GM12878 (cell line): ENCODE measurements around the gene KCNK7. TPM values are rescaled to one million over a fixed set of nuclear protein-coding genes. Genes with fewer than 3 reads are reported as not detected.

Experiments
- ATAC-seq: fragments of 200-7000 bp; cut with Tn5 transposase; 3 replicates; pipeline ENCODE4 v1.9.1; 2020; ENCODE audit warnings: mild to moderate bottlenecking, moderate library complexity
- BruUV-seq: library from RNA; stranded (reverse); fragments of 400-500 nt; replicated peaks from 2 replicates; lab custom pipeline; 2021; lab: Mats Ljungman, UMichigan
- CTCF ChIA-PET: fragments of 300-600 bp; sonication (Branson Sonifier 250); formaldehyde crosslinking; extraction: SDS; loops from one replicate; lab custom pipeline; 2021; ENCODE audit warnings: inconsistent platforms; lab: Yijun Ruan, JAX
- POLR2A ChIA-PET: fragments of 350-600 bp; formaldehyde crosslinking; extraction: SDS; loops from one replicate; lab custom pipeline; 2021; ENCODE audit warnings: inconsistent platforms; lab: Charles Lee
- RAD21 ChIA-PET: fragments of 300-600 bp; sonication (Branson Sonifier 250); formaldehyde crosslinking; loops from one replicate; lab custom pipeline; 2023; ENCODE audit warnings: antibody characterized with exemption; ENCODE audit not compliant: unreplicated experiment; lab: Charles Lee
- SMC1A ChIA-PET: fragments of 300-600 bp; sonication (Branson Sonifier 250); formaldehyde crosslinking; loops from one replicate; lab custom pipeline; 2023; ENCODE audit not compliant: unreplicated experiment, uncharacterized antibody; lab: Charles Lee
- DNase-seq: peaks from one replicate; pipeline ENCODE4 v3.0.0-alpha.2; 2011; ENCODE audit warnings: low read depth, low spot score
- FAIRE-seq: peaks from 3 replicates; lab custom pipeline; 2011; peaks lifted over from hg19 to GRCh38; lab: Jason Lieb, UNC
- H2AFZ ChIP-seq: 2 replicates; pipeline ENCODE4 v1.6.0; 2011; ENCODE audit warnings: low read depth, low read length, control low read depth; ENCODE audit not compliant: control insufficient read depth
- H3K27ac ChIP-seq: 2 replicates; pipeline ENCODE4 v1.5.1; 2011; ENCODE audit warnings: control low read depth; ENCODE audit not compliant: control insufficient read depth, insufficient read depth
- H3K27me3 ChIP-seq, 2 experiments: replicated peaks in 1 of 2; 2 replicates each; pipeline versions ENCODE4 v1.6.0 to v1.6.1; 2011; ENCODE audit warnings: low read length in 1 of 2; ENCODE audit not compliant: control insufficient read depth in 2 of 2, insufficient read depth in 2 of 2
- H3K36me3 ChIP-seq, 2 experiments: 2 replicates each; pipeline ENCODE4 v1.5.1; 2011; ENCODE audit warnings: low read length in 1 of 2; ENCODE audit not compliant: control insufficient read depth in 2 of 2, insufficient read depth in 2 of 2
- H3K4me1 ChIP-seq: 2 replicates; pipeline ENCODE4 v1.6.1; 2011; ENCODE audit warnings: mild to moderate bottlenecking, low read length, moderate library complexity, mixed read lengths; ENCODE audit not compliant: control insufficient read depth, insufficient read depth
- H3K4me2 ChIP-seq: 2 replicates; pipeline ENCODE4 v1.6.0; 2011; ENCODE audit warnings: control low read depth; ENCODE audit not compliant: control insufficient read depth, insufficient read depth
- H3K4me3 ChIP-seq: fragments of 200-600 bp; sonication (generic); 2 replicates; pipeline ENCODE4 v1.5.1; 2016
- H3K79me2 ChIP-seq: 2 replicates; pipeline ENCODE4 v1.6.0; 2011; ENCODE audit warnings: low read length; ENCODE audit not compliant: control insufficient read depth, insufficient read depth
- H3K9ac ChIP-seq: 2 replicates; pipeline ENCODE4 v1.8.0; 2011; ENCODE audit warnings: low read length, control low read depth, mixed read lengths; ENCODE audit not compliant: control insufficient read depth, insufficient read depth
- H3K9me3 ChIP-seq: replicated peaks from 3 replicates; pipeline ENCODE4 v1.5.1; 2011; ENCODE audit warnings: mild to moderate bottlenecking, low read length; ENCODE audit not compliant: control insufficient read depth, insufficient read depth
- H4K20me1 ChIP-seq: 2 replicates; pipeline ENCODE4 v1.6.0; 2011; ENCODE audit not compliant: control insufficient read depth, insufficient read depth
- BMI1 ChIP-seq: fragments of 450-650 bp; IDR thresholded peaks from 2 replicates; pipeline ENCODE4 v1.6.1; 2016; ENCODE audit warnings: mild to moderate bottlenecking, moderate library complexity, borderline replicate concordance
- DPF2 ChIP-seq: fragments of 450-650 bp; IDR thresholded peaks from 2 replicates; pipeline ENCODE4 v1.6.1; 2017; ENCODE audit warnings: mild to moderate bottlenecking
- EP300 ChIP-seq, 2 experiments: fragments of 150-350 bp in 1 of 2; IDR thresholded peaks; 2 replicates each; pipeline ENCODE4 v1.6.1; 2011 to 2012; ENCODE audit warnings: low read depth in 2 of 2, low read length in 2 of 2, borderline replicate concordance in 1 of 2, improper control_type of control experiment in 1 of 2, inconsistent platforms in 1 of 2; ENCODE audit not compliant: control insufficient read depth in 1 of 2
- HDAC2 ChIP-seq: fragments of 200-600 bp; sonication (generic); IDR thresholded peaks from 2 replicates; pipeline ENCODE4 v1.6.1; 2017
- IKZF1 ChIP-seq: fragments of 450-650 bp; conservative IDR thresholded peaks from 2 replicates; pipeline ENCODE4 v1.6.1; 2017; ENCODE audit warnings: antibody characterized with exemption, mild to moderate bottlenecking
- IRF3 ChIP-seq: fragments of 450-650 bp; IDR thresholded peaks from 2 replicates; pipeline ENCODE4 v1.6.1; 2014; ENCODE audit warnings: mild to moderate bottlenecking
- MTA2 ChIP-seq: fragments of 450-650 bp; IDR thresholded peaks from 2 replicates; pipeline ENCODE4 v1.6.1; 2016; ENCODE audit warnings: low read depth, mild to moderate bottlenecking, moderate library complexity
- NFIC ChIP-seq: IDR thresholded peaks from 2 replicates; pipeline ENCODE4 v1.6.1; 2012; ENCODE audit warnings: low read depth, mild to moderate bottlenecking, inconsistent platforms, low read length, moderate library complexity
- NFXL1 ChIP-seq: fragments of 450-650 bp; IDR thresholded peaks from 2 replicates; pipeline ENCODE4 v1.6.1; 2017; ENCODE audit warnings: antibody characterized with exemption, mild to moderate bottlenecking, borderline replicate concordance
- NR2F1 ChIP-seq: fragments of 450-650 bp; conservative IDR thresholded peaks from 2 replicates; pipeline ENCODE4 v1.6.1; 2017; ENCODE audit warnings: mild to moderate bottlenecking
- PML ChIP-seq: IDR thresholded peaks from 2 replicates; pipeline ENCODE4 v1.6.1; 2012; ENCODE audit warnings: low read length, inconsistent platforms
- SMARCA5 ChIP-seq: fragments of 450-650 bp; IDR thresholded peaks from 2 replicates; pipeline ENCODE4 v1.6.1; 2017; ENCODE audit warnings: mild to moderate bottlenecking
- SREBF1 ChIP-seq: IDR thresholded peaks from 2 replicates; pipeline ENCODE4 v1.6.1; 2012; ENCODE audit warnings: mild to moderate bottlenecking, low read length
- ZBTB40 ChIP-seq: fragments of 450-650 bp; IDR thresholded peaks from 2 replicates; pipeline ENCODE4 v1.6.1; 2016; ENCODE audit warnings: mild to moderate bottlenecking, moderate library complexity, borderline replicate concordance
- ZNF384 ChIP-seq: IDR thresholded peaks from 2 replicates; pipeline ENCODE4 v1.6.1; 2012; ENCODE audit warnings: low read depth, mild to moderate bottlenecking, low read length, improper control_type of control experiment, borderline replicate concordance
- ZSCAN29 ChIP-seq: fragments of 450-650 bp; IDR thresholded peaks from 2 replicates; pipeline ENCODE4 v1.6.1; 2017; ENCODE audit warnings: mild to moderate bottlenecking, moderate library complexity
- WGBS: methylation state at CpG from one replicate; pipeline ENCODE4 v1.1.6; 2016; ENCODE audit warnings: low lambda C conversion rate; ENCODE audit not compliant: insufficient replicate concordance, insufficient coverage; ENCODE audit errors: missing lambda C conversion rate; 5-methylcytosine and 5-hydroxymethylcytosine counted together
- in situ Hi-C: fragments of 300-500 bp; cut with MboI; formaldehyde crosslinking; loops from 9 replicates; pipeline ENCODE4 v1.14.3; 2018; ENCODE audit warnings: mixed read lengths
- intact Hi-C: fragments of 100-400 bp; cut with micrococcal nuclease; formaldehyde crosslinking; loops from one replicate; pipeline ENCODE4 v1.14.2; 2022; ENCODE audit not compliant: unreplicated experiment
- polyA plus RNA-seq, 11 experiments: library from polyadenylated mRNA; depleted of rRNA in 4 of 11; unstranded in 6 of 11; stranded (reverse) in 5 of 11; fragments of >200 nt; fragmentation: Nextera tagmentation in 4 of 11; fragmentation: Illumina TruSeq in 1 of 11; extraction: Ambion mirVana in 4 of 11; extraction: Trizol in 1 of 11; gene quantifications; 1 replicate in 1 of 11; 2 replicates in 10 of 11; pipeline versions ENCODE4 v1.2.1 to v1.2.3, GENCODE V29; 2011 to 2016; ENCODE audit warnings: inconsistent platforms in 2 of 11, missing spikeins in 2 of 11, low read depth in 1 of 11
- total RNA-seq, 4 experiments: library from RNA; depleted of rRNA in 3 of 4; stranded (reverse); fragments of >200 nt in 3 of 4; fragmentation: Illumina TruSeq in 1 of 4; extraction: Trizol in 1 of 4; gene quantifications; 2 replicates each; pipeline versions ENCODE4 v1.2.1 to v1.2.3, GENCODE V29; 2013 to 2021

KCNK7 gene
- total and polyA plus RNA-seq, 10 of the 15 experiments (the other 5 are each of a cell fraction or from before 2014, with no cell fraction given), result 0.11 to 0.54 (median 0.23) TPM; not detected in 7

- no peak for TF ChIP-seq EP300 (IDR thresholded peaks at IDR 0.05; ENCODE audit: borderline replicate concordance in 1 of 2, control insufficient read depth in 1 of 2, low read depth in 2 of 2, low read length in 2 of 2)
- no peak for TF ChIP-seq SMARCA5
- TF ChIP-seq IRF3, result no peak
- no peak for TF ChIP-seq ZNF384
- no peak for TF ChIP-seq ZBTB40
These were observed 13.7 kb downstream of the KCNK7 start (continued) for GRCh38 chr11:65581928-65582327.

GRCh38 chr11:65580756-65581155 is 14.8 kb downstream of the KCNK7 start:
- DNase-seq (no peak), FAIRE-seq (no peak), ATAC-seq (no peak)
- POLR2A ChIA-PET, result interaction anchor here (0.5 kb wide), 1 partner anchor 131 kb away, joined by 3 read pairs; no protein-coding TSS in a partner anchor
- peaks cover 18% of the 10 kb centered on the region for H3K4me1 ChIP-seq
- CTCF ChIA-PET, result no interaction called here
- no peak overlapping the region for H2AFZ ChIP-seq
- no peaks in the 10 kb centered on the region for H3K9me3 ChIP-seq
- BruUV-seq, result no TSS peak
- RAD21 ChIA-PET, result no interaction called here
- WGBS, result 97% methylated on average over 8 of the region's 8 CpGs
- H4K20me1 ChIP-seq, result no peaks in the 10 kb centered on the region; the same call in 1 of the 2 replicates
- in situ Hi-C loops, result no loop called here
- H3K4me3 ChIP-seq, result no peak overlapping the region
- peaks cover 10 to 17% of the 10 kb centered on the region in 2 experiments; a peak in 3 of 4 replicates for H3K36me3 ChIP-seq
- intact Hi-C loops, result no loop called here
- SMC1A ChIA-PET, result no interaction called here
- no peak overlapping the region for H3K27ac ChIP-seq
- no peak overlapping the region for H3K9ac ChIP-seq
- no peaks in the 10 kb centered on the region for H3K27me3 ChIP-seq
- peaks cover 33% of the 10 kb centered on the region for H3K79me2 ChIP-seq
- H3K4me2 ChIP-seq, result no peak overlapping the region
- TF ChIP-seq NR2F1 (no peak), HDAC2 (no peak), PML (no peak), NFXL1 (no peak), DPF2 (no peak), MTA2 (no peak), NFIC (no peak), ZSCAN29 (no peak), SREBF1 (no peak), IKZF1 (no peak), BMI1 (no peak)
